PC-9 (cell line): Measurements from ENCODE around the gene NDUFC2. TPM values are rescaled to one million over a fixed set of nuclear protein-coding genes. Genes with fewer than 3 reads are reported as not detected.
"Not testable (repeated sequence)": the region's sequence is repeated elsewhere in the genome, so short reads cannot be mapped to it uniquely, and the experiment has no call there.

ENCODE experiments used
- BruUV-seq: library from RNA; stranded (reverse); fragments of 400-500 nt; replicated peaks from 2 replicates; lab custom pipeline; 2021; lab: Mats Ljungman, UMichigan
- CTCF ChIA-PET: fragments of 300-600 bp; sonication (Branson Sonifier 250); formaldehyde crosslinking; loops from one replicate; lab custom pipeline; 2022; ENCODE audit warnings: antibody characterized with exemption; lab: Charles Lee
- POLR2A ChIA-PET: fragments of 300-600 bp; sonication (Branson Sonifier 250); formaldehyde crosslinking; loops from one replicate; lab custom pipeline; 2022; ENCODE audit warnings: antibody characterized with exemption; ENCODE audit not compliant: unreplicated experiment; lab: Charles Lee
- DNase-seq, 2 experiments: peaks; one replicate each; pipeline versions ENCODE4 v3.0.0 to v3.0.0-alpha.2; 2015 to 2022; ENCODE audit warnings: mixed read lengths in 1 of 2
- H2AFZ ChIP-seq: fragments of 200-600 bp; sonication (generic); 2 replicates; pipeline ENCODE4 v1.8.1; 2017; ENCODE audit warnings: antibody characterized with exemption
- H3F3A ChIP-seq: fragments of 200-600 bp; sonication (generic); 2 replicates; pipeline ENCODE4 v1.8.1; 2017; ENCODE audit warnings: antibody characterized with exemption, mild to moderate bottlenecking, low read depth; ENCODE audit not compliant: insufficient read depth
- H3K27ac ChIP-seq: fragments of 200-600 bp; sonication (generic); 2 replicates; pipeline ENCODE4 v1.6.1; 2016; ENCODE audit warnings: mixed run types
- H3K27me3 ChIP-seq: fragments of 200-600 bp; sonication (generic); 2 replicates; pipeline ENCODE4 v1.6.1; 2016; ENCODE audit warnings: low read depth, mixed run types; ENCODE audit not compliant: insufficient read depth
- H3K36me3 ChIP-seq: fragments of 200-600 bp; sonication (generic); 2 replicates; pipeline ENCODE4 v1.6.1; 2016; ENCODE audit warnings: low read depth, mixed run types
- H3K4me1 ChIP-seq: fragments of 200-600 bp; sonication (generic); replicated peaks from 2 replicates; pipeline ENCODE4 v1.6.1; 2016; ENCODE audit warnings: mixed run types; ENCODE audit not compliant: insufficient read depth
- H3K4me2 ChIP-seq: fragments of 200-600 bp; sonication (generic); 2 replicates; pipeline ENCODE4 v1.6.1; 2017; ENCODE audit warnings: mixed run types
- H3K4me3 ChIP-seq: fragments of 200-600 bp; sonication (generic); 2 replicates; pipeline ENCODE4 v1.6.1; 2016; ENCODE audit warnings: mixed run types
- H3K79me2 ChIP-seq: fragments of 200-600 bp; sonication (generic); 2 replicates; pipeline ENCODE4 v1.6.1; 2017; ENCODE audit warnings: low read depth, mixed run types
- H3K9me2 ChIP-seq: fragments of 200-600 bp; sonication (generic); 2 replicates; pipeline ENCODE4 v1.8.1; 2017; ENCODE audit warnings: mild to moderate bottlenecking; ENCODE audit not compliant: insufficient read depth
- H3K9me3 ChIP-seq: fragments of 200-600 bp; sonication (generic); 2 replicates; pipeline ENCODE4 v1.8.1; 2016; ENCODE audit warnings: low read depth; ENCODE audit not compliant: insufficient read depth
- H4K20me1 ChIP-seq: fragments of 200-600 bp; sonication (generic); 2 replicates; pipeline ENCODE4 v1.8.1; 2017; ENCODE audit not compliant: insufficient read depth
- EZH2 ChIP-seq: fragments of 200-600 bp; sonication (generic); IDR thresholded peaks from 2 replicates; pipeline ENCODE4 v1.8.0; 2017; ENCODE audit warnings: antibody characterized with exemption, low read depth
- intact Hi-C: fragments of 100-400 bp; cut with micrococcal nuclease; formaldehyde crosslinking; loops from one replicate; pipeline ENCODE4 v1.10.0; 2022; ENCODE audit not compliant: unreplicated experiment
- total RNA-seq: library from RNA; stranded (reverse); gene quantifications from 2 replicates; pipeline ENCODE4 v1.2.3, GENCODE V29; 2021
- TF ChIP-seq, protein P1 (sequence below): fragments of 200-600 bp; sonication (generic); conservative IDR thresholded peaks from 2 replicates; pipeline ENCODE4 v1.6.1; 2017; ENCODE audit warnings: mixed run types, antibody characterized with exemption, mild to moderate bottlenecking, moderate library complexity

NDUFC2 gene
- total RNA-seq, 1 experiment from 2014 or later = 380 TPM

DNA sequence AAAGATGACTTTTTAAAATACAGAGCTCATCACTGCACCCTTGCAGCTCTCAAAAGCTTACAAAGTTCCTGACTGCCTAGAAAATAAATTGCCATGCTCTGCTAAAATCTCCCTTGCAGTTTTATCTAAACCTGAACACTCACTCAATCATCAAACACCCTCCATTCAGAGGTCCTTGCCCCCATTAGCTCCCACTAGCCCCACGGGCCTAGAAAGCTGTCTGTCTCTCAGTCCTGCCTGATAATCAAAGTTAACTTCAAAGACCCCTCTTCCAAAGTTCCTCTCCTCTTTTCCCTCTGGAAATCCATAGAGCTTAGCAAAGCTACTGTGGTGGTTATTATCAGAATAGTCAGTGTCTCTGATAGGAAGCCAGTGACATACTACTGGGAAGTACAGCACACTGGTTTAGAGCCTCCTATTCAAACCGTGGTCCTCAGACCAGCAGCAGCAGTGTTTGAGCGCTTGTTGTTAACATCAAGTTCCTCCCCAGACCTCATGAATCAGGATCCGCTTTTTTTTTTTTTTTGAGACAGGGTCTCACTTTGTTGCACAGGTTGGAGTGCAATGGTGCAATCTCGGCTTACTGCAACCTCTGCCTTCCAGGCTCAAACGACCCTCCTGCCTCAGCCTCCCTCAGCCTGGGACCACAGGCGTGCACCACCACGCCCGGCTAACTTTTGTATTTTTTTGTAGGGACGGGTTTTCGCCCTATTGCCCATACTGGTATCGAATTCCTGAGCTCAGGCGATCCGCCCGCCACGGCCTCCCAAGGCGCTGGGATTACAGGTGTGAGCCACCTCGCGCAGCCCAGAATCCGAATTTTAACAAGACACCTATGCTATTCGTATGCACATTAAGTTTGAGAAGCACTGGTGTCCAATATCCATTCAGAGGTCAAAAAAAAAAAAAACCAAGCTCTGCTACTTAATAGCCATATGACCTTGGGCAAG lies 1.2 kb downstream of the NDUFC2 start:
- H4K20me1 ChIP-seq = peaks cover 42% of the 10 kb centered on the region
- peaks cover 62% of the 10 kb centered on the region for H3K79me2 ChIP-seq
- POLR2A ChIA-PET = interaction anchor here (0.6 to 0.8 kb wide), 4 partner anchors 20 to 341 kb away, joined by 3 to 14 read pairs (median 4); no protein-coding TSS in a partner anchor
- intact Hi-C loops = loop anchor here (1.0 to 5.0 kb wide), 3 partner anchors 84 to 441 kb away; partner anchors contain the start of genes CLNS1A and INTS4
- peak overlapping the region; percentile 89 for H3K4me3 ChIP-seq
- H3K27ac ChIP-seq = peak overlapping the region; percentile 46
- no peak for TF ChIP-seq EZH2
- TF ChIP-seq, protein P1, sequence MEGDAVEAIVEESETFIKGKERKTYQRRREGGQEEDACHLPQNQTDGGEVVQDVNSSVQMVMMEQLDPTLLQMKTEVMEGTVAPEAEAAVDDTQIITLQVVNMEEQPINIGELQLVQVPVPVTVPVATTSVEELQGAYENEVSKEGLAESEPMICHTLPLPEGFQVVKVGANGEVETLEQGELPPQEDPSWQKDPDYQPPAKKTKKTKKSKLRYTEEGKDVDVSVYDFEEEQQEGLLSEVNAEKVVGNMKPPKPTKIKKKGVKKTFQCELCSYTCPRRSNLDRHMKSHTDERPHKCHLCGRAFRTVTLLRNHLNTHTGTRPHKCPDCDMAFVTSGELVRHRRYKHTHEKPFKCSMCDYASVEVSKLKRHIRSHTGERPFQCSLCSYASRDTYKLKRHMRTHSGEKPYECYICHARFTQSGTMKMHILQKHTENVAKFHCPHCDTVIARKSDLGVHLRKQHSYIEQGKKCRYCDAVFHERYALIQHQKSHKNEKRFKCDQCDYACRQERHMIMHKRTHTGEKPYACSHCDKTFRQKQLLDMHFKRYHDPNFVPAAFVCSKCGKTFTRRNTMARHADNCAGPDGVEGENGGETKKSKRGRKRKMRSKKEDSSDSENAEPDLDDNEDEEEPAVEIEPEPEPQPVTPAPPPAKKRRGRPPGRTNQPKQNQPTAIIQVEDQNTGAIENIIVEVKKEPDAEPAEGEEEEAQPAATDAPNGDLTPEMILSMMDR = no peak
- no TSS peak for BruUV-seq
- H3F3A ChIP-seq = no peaks in the 10 kb centered on the region; the same call in 1 of the 2 replicates
- H2AFZ ChIP-seq = peak overlapping the region; percentile 97
- peak in 1 of 2 experiments; percentile 54 for DNase-seq
- H3K9me2 ChIP-seq = no peaks in the 10 kb centered on the region
- H3K9me3 ChIP-seq = no peaks in the 10 kb centered on the region
- H3K27me3 ChIP-seq = no peaks in the 10 kb centered on the region
- H3K4me2 ChIP-seq = peak overlapping the region; percentile 86
- CTCF ChIA-PET = interaction anchor here (0.6 to 1.1 kb wide), 2 partner anchors 84 to 435 kb away, joined by 3 to 4 read pairs; partner anchors contain the start of gene INTS4
- H3K4me1 ChIP-seq = peaks cover 35% of the 10 kb centered on the region
- H3K36me3 ChIP-seq = peaks cover 16% of the 10 kb centered on the region; the same call in 1 of the 2 replicates

- Histone ChIP-seq H3K4me2 (peak overlapping the region; percentile 86), H3K4me1 (peaks cover 35% of the 10 kb centered on the region), H3K4me3 (peak overlapping the region; percentile 89; the same call in 1 of the 2 replicates), H4K20me1 (peaks cover 42% of the 10 kb centered on the region), H3K36me3 (peaks cover 16% of the 10 kb centered on the region; the same call in 1 of the 2 replicates), H3K79me2 (peaks cover 71% of the 10 kb centered on the region)
- H3K9me3 ChIP-seq, BruUV-seq, H2AFZ ChIP-seq, DNase-seq, POLR2A ChIA-PET, H3K27ac ChIP-seq, H3K9me2 ChIP-seq, H3K27me3 ChIP-seq, CTCF ChIA-PET, H3F3A ChIP-seq: not testable (repeated sequence)
- intact Hi-C loops = loop anchor here (5.0 kb wide), 1 partner anchor 345 kb away; no protein-coding TSS in a partner anchor
These were observed 2.1 kb downstream of the NDUFC2 start for GRCh38 chr11:78077592-78077991.

DNA sequence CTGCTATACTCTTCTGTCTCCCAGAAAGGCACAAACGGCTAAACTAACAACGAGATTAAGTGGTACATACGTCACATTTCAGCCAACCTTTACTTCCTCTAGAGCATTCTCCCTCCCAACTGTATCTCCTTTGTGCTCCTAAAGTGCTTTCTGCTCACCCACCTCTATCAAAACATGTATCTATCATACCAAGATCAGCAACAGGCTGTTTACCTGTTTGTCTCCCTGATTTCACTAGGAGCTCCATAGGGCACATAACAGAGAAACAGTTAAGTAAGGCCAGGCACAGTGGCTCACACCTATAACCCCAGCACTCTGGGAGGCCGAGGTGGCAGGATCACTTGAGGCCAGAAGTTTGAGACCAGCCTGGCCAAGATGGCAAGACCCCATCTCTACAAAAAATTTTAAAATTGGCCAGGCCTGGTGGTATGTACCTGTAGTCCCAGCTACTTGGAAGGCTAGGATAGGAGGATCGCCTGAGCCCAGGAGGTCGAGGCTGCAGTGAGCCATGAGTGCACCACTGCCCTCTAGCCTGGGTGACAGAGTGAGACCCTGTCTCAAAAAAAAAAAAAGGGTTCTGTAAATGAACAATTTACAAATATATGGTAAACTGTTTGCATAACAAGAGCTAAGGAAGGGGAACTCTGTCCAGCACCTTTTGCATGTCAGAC lies 2.8 kb downstream of the NDUFC2 start:
- BruUV-seq = no TSS peak
- DNase-seq = no peak
- H4K20me1 ChIP-seq = peaks cover 42% of the 10 kb centered on the region
- TF ChIP-seq, protein P1 = no peak
- TF ChIP-seq EZH2 = no peak
- H3K27me3 ChIP-seq = no peaks in the 10 kb centered on the region
- peaks cover 16% of the 10 kb centered on the region; the same call in 1 of the 2 replicates for H3K36me3 ChIP-seq
- intact Hi-C loops = loop anchor here (5.0 kb wide), 1 partner anchor 345 kb away; no protein-coding TSS in a partner anchor
- no peaks in the 10 kb centered on the region for H3K9me3 ChIP-seq
- H3K4me2 ChIP-seq = peak overlapping the region; percentile 86; the same call in 1 of the 2 replicates
- peaks cover 72% of the 10 kb centered on the region for H3K79me2 ChIP-seq
- POLR2A ChIA-PET = interaction anchor here (0.5 to 0.6 kb wide), 2 partner anchors 1303 to 1989 kb away, joined by 3 to 7 read pairs; no protein-coding TSS in a partner anchor
- CTCF ChIA-PET = interaction anchor here (0.6 kb wide), 1 partner anchor 12 kb away, joined by 11 read pairs; no protein-coding TSS in a partner anchor
- no peak overlapping the region for H3K27ac ChIP-seq
- peaks cover 35% of the 10 kb centered on the region for H3K4me1 ChIP-seq
- no peaks in the 10 kb centered on the region; the same call in 1 of the 2 replicates for H3F3A ChIP-seq
- no peaks in the 10 kb centered on the region for H3K9me2 ChIP-seq
- no peak overlapping the region for H2AFZ ChIP-seq
- no peak overlapping the region for H3K4me3 ChIP-seq
